ENCODE data around the gene SAFB. TPM values are rescaled to one million over a fixed set of nuclear protein-coding genes. Genes with fewer than 3 reads are reported as not detected.

Gene SAFB
- total RNA-seq, 1 experiment from 2014 or later = 53.0 TPM

DNA sequence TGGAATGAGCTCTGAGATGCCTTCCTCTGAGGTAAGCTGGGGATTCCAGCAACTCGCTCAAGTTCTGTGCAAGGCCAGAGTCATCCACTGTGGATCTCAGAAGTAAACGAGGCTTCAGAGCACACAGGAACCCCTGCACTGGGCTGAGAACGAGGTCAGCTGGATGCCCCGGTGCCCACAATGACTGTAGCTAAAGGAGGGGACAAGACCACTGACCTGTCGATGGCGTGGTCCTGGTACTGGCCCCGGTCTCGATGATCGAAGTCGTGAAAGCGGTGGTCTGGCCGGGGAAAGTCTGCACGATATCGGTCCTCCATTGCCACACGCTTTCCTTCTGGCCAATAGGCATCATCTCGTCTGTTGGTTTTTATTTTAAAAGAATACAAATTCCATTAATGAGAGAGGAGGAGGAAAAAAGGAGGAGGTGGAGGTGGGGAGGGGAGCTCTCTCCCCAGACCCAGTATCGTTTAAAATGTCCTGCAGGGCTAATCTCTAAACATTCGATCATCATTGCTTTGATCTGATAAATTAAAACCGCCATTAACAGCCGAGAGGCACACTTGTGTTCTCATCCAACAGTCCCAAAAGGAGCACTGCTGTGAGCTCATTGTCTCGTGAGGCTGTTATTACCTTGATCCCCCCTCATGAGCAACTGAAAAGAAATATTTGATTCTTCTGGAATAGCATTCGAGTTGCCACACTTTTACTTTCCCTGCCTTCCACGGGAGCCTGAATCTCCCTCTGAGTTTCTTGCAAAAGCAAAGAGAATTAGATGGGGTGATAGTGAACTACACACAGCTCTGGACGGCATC lies 30.1 kb upstream of the SAFB start:
- Histone ChIP-seq H3K9ac (ENCODE audit: low read length) (no peak overlapping the region), H2AFZ (ENCODE audit: low read length) (no peak overlapping the region), H3K4me1 (ENCODE audit: low read length) (no peaks in the 10 kb centered on the region), H3K4me3 (ENCODE audit: low read length) (no peak overlapping the region), H3K79me2 (ENCODE audit: low read length) (peaks cover 4% of the 10 kb centered on the region), H3K9me3 (ENCODE audit: low read length) (no peaks in the 10 kb centered on the region), H4K20me1 (ENCODE audit: insufficient read depth, low read depth, low read length) (peaks cover 14% of the 10 kb centered on the region), H3K36me3 (ENCODE audit: insufficient read depth, low read length) (peaks cover 29% of the 10 kb centered on the region), H3K27me3 (ENCODE audit: low read length) (no peaks in the 10 kb centered on the region), H3K9me2 (replicated peaks; ENCODE audit: insufficient read depth, low read length) (no peaks in the 10 kb centered on the region), H3K4me2 (ENCODE audit: low read depth, low read length, poor library complexity, severe bottlenecking) (no peak overlapping the region), H3K27ac (ENCODE audit: low read length) (no peak overlapping the region)
- DNase-seq = no peak

DNA sequence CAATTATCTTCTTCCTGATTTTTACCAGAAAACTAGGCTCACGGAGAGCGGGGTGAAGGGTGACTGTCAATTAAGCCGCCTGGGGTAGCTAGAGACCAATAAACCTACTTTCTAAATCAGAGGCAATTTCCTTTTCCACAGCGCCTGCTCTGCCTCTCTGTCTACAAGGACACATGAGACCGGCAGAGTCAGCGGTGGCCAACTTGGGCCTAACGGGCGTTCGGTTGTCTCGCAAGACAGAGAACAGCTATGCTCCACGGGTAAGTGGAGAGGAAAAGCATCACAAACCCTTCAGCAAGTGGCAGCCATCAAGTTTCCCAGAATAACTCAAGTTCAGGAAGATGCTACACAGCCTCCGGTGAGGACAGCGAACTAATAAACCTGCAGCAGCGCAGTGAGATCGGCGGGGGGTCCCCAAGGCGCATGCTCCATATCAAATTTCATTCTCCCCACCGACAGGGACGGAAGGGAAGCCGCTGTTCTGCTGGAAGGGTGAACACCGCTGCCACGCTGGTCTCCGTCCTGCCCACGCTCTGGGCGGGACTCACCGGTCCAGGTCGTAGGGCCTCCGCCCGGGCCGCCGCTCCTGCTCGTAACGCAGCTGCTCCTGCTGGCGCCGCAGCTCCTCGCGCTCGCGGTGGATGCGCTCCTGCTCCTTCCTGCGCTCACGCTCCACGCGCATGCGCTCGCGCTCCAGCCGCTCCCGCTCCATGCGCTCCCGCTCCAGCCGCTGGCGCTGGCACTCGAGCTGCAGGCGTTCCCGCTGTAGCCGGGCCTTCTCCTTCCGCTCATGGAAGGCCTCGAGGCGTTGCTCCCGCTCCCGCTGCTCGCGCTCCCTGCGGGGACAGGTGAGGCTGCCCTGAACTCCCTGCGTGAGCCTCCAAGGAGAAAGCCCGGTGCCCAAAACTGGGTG lies 29.3 kb upstream of the SAFB start:
- peaks cover 4% of the 10 kb centered on the region for H3K79me2 ChIP-seq (ENCODE audit: low read length)
- no peaks in the 10 kb centered on the region for H3K9me3 ChIP-seq (ENCODE audit: low read length)
- H4K20me1 ChIP-seq (ENCODE audit: insufficient read depth, low read depth, low read length) = peaks cover 20% of the 10 kb centered on the region
- H2AFZ ChIP-seq (ENCODE audit: low read length) = no peak overlapping the region
- H3K27ac ChIP-seq (ENCODE audit: low read length) = no peak overlapping the region
- H3K4me1 ChIP-seq (ENCODE audit: low read length) = no peaks in the 10 kb centered on the region
- H3K27me3 ChIP-seq (ENCODE audit: low read length) = no peaks in the 10 kb centered on the region
- H3K36me3 ChIP-seq (ENCODE audit: insufficient read depth, low read length) = peaks cover 32% of the 10 kb centered on the region
- DNase-seq = no peak
- no peak overlapping the region for H3K4me3 ChIP-seq (ENCODE audit: low read length)
- no peak overlapping the region for H3K4me2 ChIP-seq (ENCODE audit: low read depth, low read length, poor library complexity, severe bottlenecking)
- no peaks in the 10 kb centered on the region for H3K9me2 ChIP-seq (replicated peaks; ENCODE audit: insufficient read depth, low read length)
- H3K9ac ChIP-seq (ENCODE audit: low read length) = no peak overlapping the region

DNA sequence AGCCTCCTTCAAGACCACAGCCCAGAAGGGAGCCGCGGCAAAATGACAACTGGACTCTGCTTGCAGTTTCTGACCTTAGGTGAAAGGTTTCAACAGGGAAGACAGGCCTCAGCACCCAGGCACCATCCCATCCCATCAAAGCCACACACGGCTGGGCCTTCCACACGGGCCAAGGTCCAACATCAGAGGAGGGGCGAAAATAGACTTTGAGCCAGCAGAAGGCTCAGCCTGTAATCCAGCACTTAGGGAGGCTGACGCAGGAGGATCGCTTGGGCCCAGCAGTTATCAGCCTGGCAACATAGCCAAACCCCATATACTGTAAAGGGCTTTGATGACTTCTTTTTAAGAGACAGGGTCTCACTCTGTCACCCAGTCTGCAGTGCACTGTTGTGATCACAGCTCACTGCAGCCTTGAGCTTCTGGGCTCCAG lies 28.3 kb upstream of the SAFB start:
- no peak for DNase-seq
- H3K9ac ChIP-seq (ENCODE audit: low read length) = no peak overlapping the region
- H3K9me3 ChIP-seq (ENCODE audit: low read length) = no peaks in the 10 kb centered on the region
- H3K27me3 ChIP-seq (ENCODE audit: low read length) = no peaks in the 10 kb centered on the region
- H3K4me2 ChIP-seq (ENCODE audit: low read depth, low read length, poor library complexity, severe bottlenecking) = no peak overlapping the region
- peaks cover 22% of the 10 kb centered on the region for H4K20me1 ChIP-seq (ENCODE audit: insufficient read depth, low read depth, low read length)
- no peak overlapping the region for H2AFZ ChIP-seq (ENCODE audit: low read length)
- no peak overlapping the region for H3K27ac ChIP-seq (ENCODE audit: low read length)
- H3K79me2 ChIP-seq (ENCODE audit: low read length) = peaks cover 7% of the 10 kb centered on the region
- H3K36me3 ChIP-seq (ENCODE audit: insufficient read depth, low read length) = peaks cover 41% of the 10 kb centered on the region
- no peaks in the 10 kb centered on the region for H3K9me2 ChIP-seq (replicated peaks; ENCODE audit: insufficient read depth, low read length)
- no peaks in the 10 kb centered on the region for H3K4me1 ChIP-seq (ENCODE audit: low read length)
- no peak overlapping the region for H3K4me3 ChIP-seq (ENCODE audit: low read length)

DNA sequence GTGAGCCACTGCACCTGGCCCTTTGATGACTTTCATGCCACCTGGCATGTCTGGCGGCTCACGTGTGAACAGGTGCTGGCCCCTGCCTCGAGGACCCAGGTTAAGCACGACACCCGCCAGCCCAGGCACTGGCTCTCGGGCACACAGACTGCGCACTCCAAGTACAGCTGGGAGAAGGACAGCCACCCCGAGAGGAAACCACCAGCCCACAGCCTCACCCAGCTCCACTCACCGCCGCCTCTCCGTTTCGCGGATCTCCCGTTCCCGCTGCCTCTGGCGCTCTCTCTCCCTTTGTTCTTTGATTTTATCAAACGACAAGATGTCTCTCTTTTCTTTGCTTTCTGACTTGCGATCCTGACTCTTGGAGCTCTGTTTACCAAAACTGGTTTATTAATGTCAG lies 27.8 kb upstream of the SAFB start:
- no peaks in the 10 kb centered on the region for H3K9me2 ChIP-seq (replicated peaks; ENCODE audit: insufficient read depth, low read length)
- no peak overlapping the region for H3K9ac ChIP-seq (ENCODE audit: low read length)
- no peak overlapping the region for H3K4me2 ChIP-seq (ENCODE audit: low read depth, low read length, poor library complexity, severe bottlenecking)
- H3K4me3 ChIP-seq (ENCODE audit: low read length) = no peak overlapping the region
- H3K9me3 ChIP-seq (ENCODE audit: low read length) = no peaks in the 10 kb centered on the region
- H3K27ac ChIP-seq (ENCODE audit: low read length) = no peak overlapping the region
- H3K4me1 ChIP-seq (ENCODE audit: low read length) = no peaks in the 10 kb centered on the region
- peaks cover 7% of the 10 kb centered on the region for H3K79me2 ChIP-seq (ENCODE audit: low read length)
- peaks cover 22% of the 10 kb centered on the region for H4K20me1 ChIP-seq (ENCODE audit: insufficient read depth, low read depth, low read length)
- H2AFZ ChIP-seq (ENCODE audit: low read length) = no peak overlapping the region
- peaks cover 44% of the 10 kb centered on the region for H3K36me3 ChIP-seq (ENCODE audit: insufficient read depth, low read length)
- H3K27me3 ChIP-seq (ENCODE audit: low read length) = no peaks in the 10 kb centered on the region
- DNase-seq = no peak

DNA sequence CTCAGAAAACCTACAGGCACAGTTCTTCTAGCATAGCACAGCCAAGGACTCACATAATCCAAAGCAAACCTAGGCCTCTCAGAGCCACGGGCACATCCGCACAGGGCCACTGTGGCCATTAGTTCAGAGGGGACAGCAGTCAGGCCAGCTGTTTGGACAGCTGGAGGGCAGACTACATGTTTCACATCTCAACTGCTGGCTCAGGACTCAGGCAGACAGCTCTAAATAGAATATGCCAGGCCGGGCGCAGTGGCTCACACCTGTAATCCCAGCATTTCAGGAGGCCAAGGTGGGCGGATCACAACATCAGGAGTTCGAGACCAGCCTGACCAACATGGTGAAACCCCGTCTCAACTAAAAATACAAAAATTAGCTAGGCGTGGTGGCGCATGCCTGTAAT lies 27.1 kb upstream of the SAFB start:
- H3K9me3 ChIP-seq (ENCODE audit: low read length) = no peaks in the 10 kb centered on the region
- H3K4me2 ChIP-seq (ENCODE audit: low read depth, low read length, poor library complexity, severe bottlenecking) = no peak overlapping the region
- H3K27me3 ChIP-seq (ENCODE audit: low read length) = no peaks in the 10 kb centered on the region
- H3K4me3 ChIP-seq (ENCODE audit: low read length) = no peak overlapping the region
- no peak for DNase-seq
- H4K20me1 ChIP-seq (ENCODE audit: insufficient read depth, low read depth, low read length) = peaks cover 25% of the 10 kb centered on the region; the same call in 1 of the 2 replicates
- H2AFZ ChIP-seq (ENCODE audit: low read length) = no peak overlapping the region
- H3K9ac ChIP-seq (ENCODE audit: low read length) = no peak overlapping the region
- H3K4me1 ChIP-seq (ENCODE audit: low read length) = no peaks in the 10 kb centered on the region
- H3K9me2 ChIP-seq (replicated peaks; ENCODE audit: insufficient read depth, low read length) = no peaks in the 10 kb centered on the region
- H3K27ac ChIP-seq (ENCODE audit: low read length) = no peak overlapping the region
- H3K79me2 ChIP-seq (ENCODE audit: low read length) = peaks cover 11% of the 10 kb centered on the region
- H3K36me3 ChIP-seq (ENCODE audit: insufficient read depth, low read length) = peaks cover 50% of the 10 kb centered on the region

DNA sequence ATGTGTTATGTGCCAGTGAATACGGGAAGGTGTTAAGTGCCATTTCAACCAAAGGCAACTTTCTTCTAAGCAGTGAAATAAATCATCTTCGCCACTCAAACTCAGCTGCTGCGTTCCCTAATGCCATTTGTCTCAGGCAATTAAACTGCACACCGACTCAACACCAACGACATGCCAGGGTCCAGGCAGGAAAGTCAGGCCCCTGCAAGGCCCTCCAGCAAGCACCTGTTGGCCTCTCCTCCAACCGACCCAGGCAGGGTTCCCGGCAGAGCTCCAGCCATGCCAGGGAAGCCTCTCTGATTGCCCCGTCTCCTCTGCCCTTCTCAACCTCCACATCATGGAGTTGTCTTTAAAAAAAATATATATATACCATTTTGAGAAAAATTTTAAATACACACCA lies 22.1 kb upstream of the SAFB start:
- Histone ChIP-seq H4K20me1 (ENCODE audit: insufficient read depth, low read depth, low read length) (peaks cover 34% of the 10 kb centered on the region), H3K27ac (ENCODE audit: low read length) (no peak overlapping the region), H3K79me2 (ENCODE audit: low read length) (peaks cover 43% of the 10 kb centered on the region), H3K9ac (ENCODE audit: low read length) (no peak overlapping the region), H3K4me2 (ENCODE audit: low read depth, low read length, poor library complexity, severe bottlenecking) (no peak overlapping the region), H2AFZ (ENCODE audit: low read length) (no peak overlapping the region), H3K9me3 (ENCODE audit: low read length) (no peaks in the 10 kb centered on the region), H3K36me3 (ENCODE audit: insufficient read depth, low read length) (peaks cover 59% of the 10 kb centered on the region), H3K9me2 (replicated peaks; ENCODE audit: insufficient read depth, low read length) (no peaks in the 10 kb centered on the region), H3K27me3 (ENCODE audit: low read length) (no peaks in the 10 kb centered on the region), H3K4me1 (ENCODE audit: low read length) (no peaks in the 10 kb centered on the region), H3K4me3 (ENCODE audit: low read length) (no peak overlapping the region)
- no peak for DNase-seq

DNA sequence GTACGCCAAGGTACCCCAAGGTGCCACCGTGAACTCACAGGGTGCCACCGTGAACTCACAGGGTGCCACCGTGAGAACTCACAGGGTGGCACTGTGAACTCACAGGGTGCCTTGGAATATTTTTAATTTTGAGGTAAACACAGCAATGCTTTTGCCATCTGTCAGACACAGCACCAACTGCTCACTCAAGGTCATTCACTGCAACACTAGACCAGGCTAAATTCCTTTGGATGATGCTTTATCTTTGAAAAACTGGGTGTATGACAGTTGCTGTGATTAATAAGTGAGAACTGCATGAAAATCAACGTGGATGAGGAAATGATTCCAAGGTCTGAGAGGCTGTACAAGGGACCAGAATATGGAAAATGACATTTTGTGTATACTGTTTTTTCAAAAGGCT lies 19.3 kb upstream of the SAFB start:
- DNase-seq = no peak
- H3K4me2 ChIP-seq (ENCODE audit: low read depth, low read length, poor library complexity, severe bottlenecking) = no peak overlapping the region
- H3K4me1 ChIP-seq (ENCODE audit: low read length) = no peaks in the 10 kb centered on the region
- no peak overlapping the region for H3K27ac ChIP-seq (ENCODE audit: low read length)
- no peaks in the 10 kb centered on the region for H3K9me3 ChIP-seq (ENCODE audit: low read length)
- no peaks in the 10 kb centered on the region for H3K9me2 ChIP-seq (replicated peaks; ENCODE audit: insufficient read depth, low read length)
- peaks cover 67% of the 10 kb centered on the region for H3K79me2 ChIP-seq (ENCODE audit: low read length)
- H3K4me3 ChIP-seq (ENCODE audit: low read length) = no peak overlapping the region
- no peak overlapping the region for H3K9ac ChIP-seq (ENCODE audit: low read length)
- peaks cover 51% of the 10 kb centered on the region for H3K36me3 ChIP-seq (ENCODE audit: insufficient read depth, low read length)
- no peak overlapping the region for H2AFZ ChIP-seq (ENCODE audit: low read length)
- peaks cover 34% of the 10 kb centered on the region; the same call in 1 of the 2 replicates for H4K20me1 ChIP-seq (ENCODE audit: insufficient read depth, low read depth, low read length)
- H3K27me3 ChIP-seq (ENCODE audit: low read length) = no peaks in the 10 kb centered on the region

DNA sequence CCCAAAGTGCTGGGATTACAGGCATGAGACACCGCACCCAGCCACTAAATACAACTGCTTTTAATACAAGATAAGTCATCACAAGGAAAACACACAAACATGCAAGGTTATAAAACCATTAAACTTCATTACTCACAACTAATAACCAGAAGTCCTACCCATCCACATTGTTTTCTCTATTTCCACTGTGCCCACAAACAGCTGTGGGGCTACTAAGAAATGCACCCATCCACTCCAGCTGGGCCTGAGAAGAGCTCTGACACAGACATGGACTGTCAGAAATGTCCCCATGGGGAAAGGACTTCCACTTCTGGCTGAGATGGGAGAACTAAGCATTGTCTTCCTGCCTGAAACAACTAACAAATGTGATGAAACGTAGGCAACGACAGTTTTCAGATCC lies 17.5 kb upstream of the SAFB start:
- no peaks in the 10 kb centered on the region for H3K9me2 ChIP-seq (replicated peaks; ENCODE audit: insufficient read depth, low read length)

More for the DNA sequence above, 17.5 kb upstream of the SAFB start:
- no peak overlapping the region for H3K27ac ChIP-seq (ENCODE audit: low read length)
- DNase-seq = no peak
- no peak overlapping the region for H2AFZ ChIP-seq (ENCODE audit: low read length)
- H3K79me2 ChIP-seq (ENCODE audit: low read length) = peaks cover 79% of the 10 kb centered on the region
- H3K4me2 ChIP-seq (ENCODE audit: low read depth, low read length, poor library complexity, severe bottlenecking) = no peak overlapping the region
- no peaks in the 10 kb centered on the region for H3K4me1 ChIP-seq (ENCODE audit: low read length)
- H3K27me3 ChIP-seq (ENCODE audit: low read length) = no peaks in the 10 kb centered on the region
- peaks cover 47% of the 10 kb centered on the region; the same call in 1 of the 2 replicates for H3K36me3 ChIP-seq (ENCODE audit: insufficient read depth, low read length)
- no peaks in the 10 kb centered on the region for H3K9me3 ChIP-seq (ENCODE audit: low read length)
- H4K20me1 ChIP-seq (ENCODE audit: insufficient read depth, low read depth, low read length) = peaks cover 42% of the 10 kb centered on the region; the same call in 1 of the 2 replicates
- H3K4me3 ChIP-seq (ENCODE audit: low read length) = no peak overlapping the region
- H3K9ac ChIP-seq (ENCODE audit: low read length) = no peak overlapping the region
